DMS114 treated with DMSO at 0.1 percent for 48 hours (cell line): ENCODE results near the gene SAPCD2.
A peak's percentile ranks its signal among the peaks of the same experiment; 100 is the strongest.
"Not testable (repeated sequence)": the region's sequence is repeated elsewhere in the genome, so short reads cannot be mapped to it uniquely, and the experiment has no call there.

Experiments used
- DNase-seq: peaks from one replicate; lab custom pipeline; 2025; ENCODE audit not compliant: unreplicated experiment; lab: John Stamatoyannopoulos, UW

The SAPCD2 gene

GRCh38 chr9:137070201-137070905 lies at the start of gene SAPCD2:
Gene SAPCD2, minus strand, starts transcription at chr9:137070557. Its CDS starts 97 bp downstream, at chr9:137070460.
- peak; percentile 69 for DNase-seq

- DNase-seq: not testable (repeated sequence)
Observed at GRCh38 chr9:137118092-137118603, 47.8 kb upstream of the SAPCD2 start.

GRCh38 chr9:137117269-137117731 lies 46.9 kb upstream of the SAPCD2 start:
- no peak for DNase-seq

- DNase-seq: no peak
Observed at GRCh38 chr9:137116728-137117127, 46.4 kb upstream of the SAPCD2 start.

GRCh38 chr9:137116027-137116507 lies 45.7 kb upstream of the SAPCD2 start:
- DNase-seq: no peak

- no peak for DNase-seq
Observed at GRCh38 chr9:137115394-137116026, 45.2 kb upstream of the SAPCD2 start.

GRCh38 chr9:137114613-137115393 lies 44.4 kb upstream of the SAPCD2 start, which contains the start of gene DPP7:
Gene DPP7, minus strand, starts transcription at chr9:137114733. Its CDS starts 20 bp downstream, at chr9:137114713.
- no peak for DNase-seq

GRCh38 chr9:137114220-137114612 lies 43.9 kb upstream of the SAPCD2 start:
- DNase-seq: no peak

GRCh38 chr9:137113385-137114159 lies 43.2 kb upstream of the SAPCD2 start:
- no peak for DNase-seq

GRCh38 chr9:137112564-137113384 lies 42.4 kb upstream of the SAPCD2 start:
- DNase-seq: no peak

- DNase-seq: no peak
Observed at GRCh38 chr9:137111788-137112563, 41.6 kb upstream of the SAPCD2 start.

GRCh38 chr9:137110911-137111787 lies 40.8 kb upstream of the SAPCD2 start:
- no peak for DNase-seq

- DNase-seq: no peak
Observed at GRCh38 chr9:137110147-137110910, 40.0 kb upstream of the SAPCD2 start.

- DNase-seq: no peak
Observed at GRCh38 chr9:137109250-137110146, 39.1 kb upstream of the SAPCD2 start.

- no peak for DNase-seq
Observed at GRCh38 chr9:137108608-137109249, 38.4 kb upstream of the SAPCD2 start.

GRCh38 chr9:137107982-137108381 lies 37.6 kb upstream of the SAPCD2 start:
- DNase-seq: no peak
